ENCODE results near the gene ABCC8. TPM values are rescaled to one million over a fixed set of nuclear protein-coding genes. Genes with fewer than 3 reads are reported as not detected.

ABCC8 gene
- total and polyA plus RNA-seq, 2 donors (not counting 1 experiment from before 2014, with no cell fraction given) = 0.03 to 0.17 TPM

GRCh38 chr11:17366495-17366894 is 110.2 kb downstream of the ABCC8 start:
- WGBS (ENCODE audit: insufficient coverage) = 100% methylated on average over 1 of the region's 1 CpG
- POLR2A ChIA-PET = interaction anchor here (0.6 kb wide), 1 partner anchor 19 kb away, joined by 3 read pairs; no protein-coding TSS in a partner anchor

More at GRCh38 chr11:17366495-17366894, 110.2 kb downstream of the ABCC8 start:
- Mint-ChIP-seq H3K4me1 (no peaks in the 10 kb centered on the region), H3K9me3 (ENCODE audit: insufficient read depth) (peaks cover 16% of the 10 kb centered on the region), H3K27me3 (no peaks in the 10 kb centered on the region), H3K4me3 (no peak overlapping the region), H3K27ac (no peak overlapping the region)
- H2AFZ ChIP-seq (ENCODE audit: insufficient read depth, low read depth, low read length, poor library complexity, severe bottlenecking) = no peak overlapping the region
- H3K9ac ChIP-seq (ENCODE audit: low read length) = no peak overlapping the region
- DNase-seq = no peak
- no peaks in the 10 kb centered on the region for H4K20me1 ChIP-seq (ENCODE audit: control insufficient read depth, insufficient read depth, low read length, poor library complexity, severe bottlenecking)
- intact Hi-C loops (cut with micrococcal nuclease) = no loop called here
- CTCF ChIA-PET = interaction anchor here (0.5 to 2.7 kb wide), 5 partner anchors 12 to 581 kb away, joined by 3 to 22 read pairs (median 3); no protein-coding TSS in a partner anchor
- no peak overlapping the region for H3K4me2 ChIP-seq (replicated peaks; ENCODE audit: low read depth, low read length, poor library complexity, severe bottlenecking)
- H3K4me1 ChIP-seq (ENCODE audit: control insufficient read depth in 2 of 2, insufficient read depth in 2 of 2, low read length in 2 of 2) = no peaks in the 10 kb centered on the region
- peaks cover 0 to 3% (median 0%) of the 10 kb centered on the region in 4 experiments for H3K27me3 ChIP-seq (replicated peaks in 1 of 4; ENCODE audit: control extremely low read depth in 1 of 4, control insufficient read depth in 3 of 4, insufficient read depth in 4 of 4, low read length in 3 of 4)
- ATAC-seq (ENCODE audit: low read depth) = no peak
- no peak overlapping the region for H3K27ac ChIP-seq (ENCODE audit: low read length in 2 of 2)
- no peak overlapping the region for H3K4me3 ChIP-seq (ENCODE audit: control extremely low read depth in 1 of 5, extremely low read depth in 1 of 5, insufficient read depth in 1 of 5, low read depth in 2 of 5, low read length in 4 of 5)
- H3K36me3 ChIP-seq (replicated peaks in 1 of 2; ENCODE audit: control extremely low read depth in 1 of 2, control insufficient read depth in 1 of 2, extremely low read depth in 1 of 2, insufficient read depth in 2 of 2, low read length in 1 of 2) = no peaks in the 10 kb centered on the region
- H3K79me2 ChIP-seq (ENCODE audit: control insufficient read depth, insufficient read depth, low read length) = no peaks in the 10 kb centered on the region
- peaks cover 0 to 26% (median 19%) of the 10 kb centered on the region in 3 donors for H3K9me3 ChIP-seq (ENCODE audit: control extremely low read depth in 1 of 3, control insufficient read depth in 2 of 3, insufficient read depth in 1 of 3, low read length in 2 of 3)
- no peak for TF ChIP-seq EZH2 (IDR thresholded peaks at IDR 0.05; ENCODE audit: borderline replicate concordance, insufficient read depth, low read depth, low read length, poor library complexity, severe bottlenecking)
- no peak for TF ChIP-seq CTCF (IDR thresholded peaks at IDR 0.05)

Measured in B cell (primary cell).